A673 (cell line): ENCODE results near the gene UBXN6. TPM values are rescaled to one million over a fixed set of nuclear protein-coding genes. Genes with fewer than 3 reads are reported as not detected.

ENCODE experiments used
- BruUV-seq: library from RNA; stranded (reverse); fragments of 400-500 nt; replicated peaks from 2 replicates; lab custom pipeline; 2021; lab: Mats Ljungman, UMichigan
- CTCF ChIA-PET: fragments of 300-600 bp; sonication (Branson Sonifier 250); formaldehyde crosslinking; loops from one replicate; lab custom pipeline; 2022; ENCODE audit warnings: antibody characterized with exemption; lab: Charles Lee
- POLR2A ChIA-PET: fragments of 300-600 bp; sonication (Branson Sonifier 250); formaldehyde crosslinking; loops from one replicate; lab custom pipeline; 2022; ENCODE audit warnings: antibody characterized with exemption; ENCODE audit not compliant: low non-redundant PET; lab: Charles Lee
- DNase-seq: peaks from one replicate; pipeline ENCODE4 v3.0.0-alpha.2; 2015; ENCODE audit warnings: low spot score
- H3K27ac ChIP-seq: fragments of 200-600 bp; sonication (generic); 2 replicates; pipeline ENCODE4 v1.5.1; 2016; ENCODE audit warnings: mixed run types, low read depth, mild to moderate bottlenecking, mixed read lengths, antibody characterized with exemption, low read length; ENCODE audit not compliant: poor library complexity, severe bottlenecking
- H3K27me3 ChIP-seq: fragments of 200-600 bp; sonication (generic); replicated peaks from 2 replicates; pipeline ENCODE4 v1.6.1; 2017; ENCODE audit warnings: mixed run types, low read depth, mild to moderate bottlenecking, mixed read lengths, antibody characterized with exemption, low read length; ENCODE audit not compliant: insufficient read depth, poor library complexity
- H3K36me3 ChIP-seq: fragments of 200-600 bp; sonication (generic); 2 replicates; pipeline ENCODE4 v1.6.1; 2016; ENCODE audit warnings: mixed run types, mild to moderate bottlenecking, mixed read lengths, antibody characterized with exemption, low read length; ENCODE audit not compliant: insufficient read depth, poor library complexity, severe bottlenecking
- H3K4me1 ChIP-seq: fragments of 200-600 bp; sonication (generic); 2 replicates; pipeline ENCODE4 v1.6.1; 2017; ENCODE audit warnings: mixed run types, mild to moderate bottlenecking, mixed read lengths, antibody characterized with exemption, low read length; ENCODE audit not compliant: insufficient read depth, poor library complexity, severe bottlenecking
- H3K4me3 ChIP-seq: fragments of 200-600 bp; sonication (generic); 2 replicates; pipeline ENCODE4 v1.5.1; 2016; ENCODE audit warnings: low read depth, mixed run types, mild to moderate bottlenecking, mixed read lengths, low read length; ENCODE audit not compliant: poor library complexity, severe bottlenecking
- H3K9me3 ChIP-seq: fragments of 200-600 bp; sonication (generic); 2 replicates; pipeline ENCODE4 v1.6.1; 2016; ENCODE audit warnings: mixed run types, low read depth, mild to moderate bottlenecking, mixed read lengths, antibody characterized with exemption, low read length; ENCODE audit not compliant: poor library complexity, severe bottlenecking
- EZH2 ChIP-seq: fragments of 200-600 bp; sonication (generic); IDR thresholded peaks from 2 replicates; pipeline ENCODE4 v1.6.1; 2017; ENCODE audit warnings: borderline replicate concordance, low read depth, mild to moderate bottlenecking, mixed read lengths, antibody characterized with exemption, low read length; ENCODE audit not compliant: poor library complexity, severe bottlenecking
- intact Hi-C: fragments of 100-400 bp; cut with micrococcal nuclease; formaldehyde crosslinking; loops from one replicate; pipeline ENCODE4 v1.10.0; 2022; ENCODE audit not compliant: unreplicated experiment
- total RNA-seq: library from RNA; stranded (reverse); gene quantifications from 2 replicates; pipeline ENCODE4 v1.2.3, GENCODE V29; 2021
- TF ChIP-seq, protein P1 (sequence below): fragments of 300-800, 200-600 bp; sonication (generic); conservative IDR thresholded peaks from 2 replicates; pipeline ENCODE4 v1.5.1; 2017; ENCODE audit warnings: low read depth, mild to moderate bottlenecking, antibody characterized with exemption, low read length, moderate library complexity, mixed read lengths

UBXN6 gene
- total RNA-seq, 1 experiment from 2014 or later, result 49.1 TPM

DNA sequence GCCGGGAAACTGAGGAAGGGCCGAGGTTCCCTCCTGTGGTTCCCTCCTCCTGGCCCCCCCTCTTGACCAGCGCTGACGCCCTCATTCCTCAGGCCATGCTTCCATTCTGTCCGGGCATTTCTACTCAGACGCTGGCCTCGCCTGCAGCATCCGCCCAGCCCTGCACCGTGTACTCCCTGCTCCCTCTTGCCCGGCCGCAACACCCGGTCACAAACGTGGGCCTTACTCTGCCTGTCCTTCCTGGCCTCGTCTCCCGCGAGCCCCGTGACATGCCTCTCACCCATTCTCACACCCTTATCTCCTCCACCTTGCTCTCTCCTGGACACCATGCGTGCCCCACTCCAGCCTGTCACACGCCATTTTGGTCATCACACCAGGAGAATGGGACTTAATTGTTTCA is 25.8 kb upstream of the UBXN6 start:
- BruUV-seq, result no TSS peak
- H3K36me3 ChIP-seq, result peaks cover 15% of the 10 kb centered on the region
- no peak for DNase-seq
- no peak overlapping the region for H3K27ac ChIP-seq
- no peak for TF ChIP-seq EZH2
- ChIA-PET CTCF (no interaction called here), POLR2A (no interaction called here)
- H3K4me3 ChIP-seq, result no peak overlapping the region
- H3K4me1 ChIP-seq, result no peaks in the 10 kb centered on the region
- intact Hi-C loops, result no loop called here
- H3K9me3 ChIP-seq, result no peaks in the 10 kb centered on the region
- H3K27me3 ChIP-seq, result no peaks in the 10 kb centered on the region

DNA sequence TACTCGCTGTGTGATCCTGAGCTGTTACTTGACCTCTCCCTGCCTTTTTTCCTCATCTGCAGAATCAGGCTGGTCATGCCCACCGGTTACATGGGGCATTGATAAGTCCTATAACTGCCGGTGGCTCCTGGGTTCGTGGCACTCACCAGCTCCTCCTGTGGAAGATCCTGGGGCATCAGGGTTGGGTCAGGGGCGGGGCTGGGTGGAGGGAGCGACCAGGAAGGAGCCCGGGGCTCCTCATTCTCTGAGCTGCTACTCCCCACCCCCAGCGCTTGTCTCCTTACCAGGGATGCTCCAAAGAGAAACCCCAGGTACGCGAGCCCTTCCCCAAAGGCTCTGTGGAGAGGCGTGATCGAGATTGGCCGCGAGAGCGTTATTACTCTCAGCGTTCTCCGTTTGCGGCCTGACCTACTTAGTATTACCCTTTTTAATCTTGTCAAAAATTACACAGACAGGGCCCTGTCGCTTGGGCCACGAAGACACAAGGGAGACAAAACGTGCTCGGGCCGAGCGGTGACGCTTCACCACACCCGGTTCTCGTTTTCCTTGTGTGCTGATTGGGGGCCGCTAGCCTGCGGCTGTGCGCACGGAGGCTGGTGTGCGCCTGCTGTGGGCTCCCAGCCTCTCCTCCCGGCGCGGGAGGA is 25.2 kb upstream of the UBXN6 start:
- no peak for DNase-seq
- POLR2A ChIA-PET, result no interaction called here
- no peaks in the 10 kb centered on the region for H3K4me1 ChIP-seq
- H3K27me3 ChIP-seq, result no peaks in the 10 kb centered on the region
- H3K36me3 ChIP-seq, result peaks cover 15% of the 10 kb centered on the region
- no peak overlapping the region for H3K4me3 ChIP-seq
- TF ChIP-seq EZH2, result no peak
- TF ChIP-seq, protein P1, sequence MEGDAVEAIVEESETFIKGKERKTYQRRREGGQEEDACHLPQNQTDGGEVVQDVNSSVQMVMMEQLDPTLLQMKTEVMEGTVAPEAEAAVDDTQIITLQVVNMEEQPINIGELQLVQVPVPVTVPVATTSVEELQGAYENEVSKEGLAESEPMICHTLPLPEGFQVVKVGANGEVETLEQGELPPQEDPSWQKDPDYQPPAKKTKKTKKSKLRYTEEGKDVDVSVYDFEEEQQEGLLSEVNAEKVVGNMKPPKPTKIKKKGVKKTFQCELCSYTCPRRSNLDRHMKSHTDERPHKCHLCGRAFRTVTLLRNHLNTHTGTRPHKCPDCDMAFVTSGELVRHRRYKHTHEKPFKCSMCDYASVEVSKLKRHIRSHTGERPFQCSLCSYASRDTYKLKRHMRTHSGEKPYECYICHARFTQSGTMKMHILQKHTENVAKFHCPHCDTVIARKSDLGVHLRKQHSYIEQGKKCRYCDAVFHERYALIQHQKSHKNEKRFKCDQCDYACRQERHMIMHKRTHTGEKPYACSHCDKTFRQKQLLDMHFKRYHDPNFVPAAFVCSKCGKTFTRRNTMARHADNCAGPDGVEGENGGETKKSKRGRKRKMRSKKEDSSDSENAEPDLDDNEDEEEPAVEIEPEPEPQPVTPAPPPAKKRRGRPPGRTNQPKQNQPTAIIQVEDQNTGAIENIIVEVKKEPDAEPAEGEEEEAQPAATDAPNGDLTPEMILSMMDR, result no peak
- no peaks in the 10 kb centered on the region for H3K9me3 ChIP-seq
- CTCF ChIA-PET, result no interaction called here
- no TSS peak for BruUV-seq
- intact Hi-C loops, result no loop called here
- no peak overlapping the region for H3K27ac ChIP-seq

DNA sequence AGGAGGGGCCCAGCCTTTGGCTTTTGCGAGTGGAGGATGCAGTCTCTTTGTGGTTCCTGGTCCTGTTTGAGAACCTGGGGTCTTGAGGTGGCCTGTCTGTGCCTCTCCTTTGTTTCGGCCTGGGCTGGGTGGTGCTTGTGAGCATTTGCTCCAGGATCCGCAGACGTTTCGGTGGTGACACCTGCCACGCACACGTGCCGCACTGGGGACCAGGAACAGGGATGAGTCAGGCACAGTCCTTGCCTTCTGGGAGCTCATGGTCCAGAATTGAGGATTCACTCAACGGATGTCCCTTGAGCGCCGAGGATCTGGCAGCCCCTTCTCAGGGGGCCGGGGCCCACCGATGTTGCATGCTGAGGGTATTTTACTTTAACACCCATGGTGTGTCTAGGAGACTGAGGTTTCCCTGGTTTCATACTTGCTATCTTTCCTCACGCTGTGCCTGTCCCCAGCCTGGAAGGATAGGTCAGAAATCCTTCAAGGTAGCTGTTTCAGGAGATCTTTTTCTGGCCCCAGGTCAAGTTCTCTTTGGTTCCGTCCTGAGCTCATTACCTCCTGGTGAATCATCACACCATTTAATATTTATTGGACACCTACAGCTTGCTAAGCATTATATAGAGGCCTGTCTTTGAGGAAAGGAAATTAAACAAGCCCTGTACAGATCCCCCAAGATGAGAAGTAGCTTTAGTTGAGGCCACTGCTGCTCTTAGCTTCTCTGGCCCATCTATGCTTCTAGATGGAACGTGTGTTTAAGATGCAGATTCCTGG is 19.6 kb upstream of the UBXN6 start:
- Histone ChIP-seq H3K27me3 (no peaks in the 10 kb centered on the region), H3K27ac (no peak overlapping the region), H3K4me3 (no peak overlapping the region), H3K36me3 (peaks cover 28% of the 10 kb centered on the region), H3K4me1 (no peaks in the 10 kb centered on the region), H3K9me3 (no peaks in the 10 kb centered on the region)
- no peak for DNase-seq
- no peak for TF ChIP-seq EZH2
- TF ChIP-seq, protein P1, result no peak
- ChIA-PET POLR2A (interaction anchor here (0.7 kb wide), 1 partner anchor 28 kb away, joined by 5 read pairs; no protein-coding TSS in a partner anchor), CTCF (interaction anchor here (0.5 kb wide), 1 partner anchor 125 kb away, joined by 4 read pairs; no protein-coding TSS in a partner anchor)
- intact Hi-C loops, result no loop called here
- BruUV-seq, result no TSS peak
